PC-3 (cell line): ENCODE data around the gene HSD17B14. TPM values are rescaled to one million over a fixed set of nuclear protein-coding genes. Genes with fewer than 3 reads are reported as not detected.

Source experiments
- ATAC-seq: fragments of 200-7000 bp; cut with Tn5 transposase; 2 replicates; pipeline ENCODE4 v1.9.1; 2020; ENCODE audit warnings: mild to moderate bottlenecking, moderate library complexity
- Bru-seq: library from RNA; stranded (reverse); fragments of 400-500 nt; gene quantifications from one replicate; lab custom pipeline; 2021; lab: Mats Ljungman, UMichigan
- BruChase-seq, 2 experiments: library from RNA; stranded (reverse); fragments of 400-500 nt; gene quantifications; one replicate each; lab custom pipeline; 2021; lab: Mats Ljungman, UMichigan
- BruUV-seq: library from RNA; stranded (reverse); fragments of 400-500 nt; replicated peaks from 2 replicates; lab custom pipeline; 2021; lab: Mats Ljungman, UMichigan
- CTCF ChIA-PET: fragments of 300-600 bp; sonication (Branson Sonifier 250); formaldehyde crosslinking; loops from one replicate; lab custom pipeline; 2022; ENCODE audit warnings: antibody characterized with exemption; lab: Charles Lee
- POLR2A ChIA-PET: fragments of 300-600 bp; sonication (Branson Sonifier 250); formaldehyde crosslinking; loops from one replicate; lab custom pipeline; 2022; ENCODE audit warnings: antibody characterized with exemption; ENCODE audit not compliant: unreplicated experiment; lab: Charles Lee
- DNase-seq: peaks from one replicate; pipeline ENCODE4 v3.0.0-alpha.2; 2015
- H2AFZ ChIP-seq: fragments of 300-600 bp; sonication (generic); 2 replicates; pipeline ENCODE4 v1.6.0; 2016; ENCODE audit warnings: antibody characterized with exemption, low read length
- H3F3A ChIP-seq: fragments of 300-600 bp; sonication (generic); one replicate; pipeline ENCODE4 v1.6.0; 2017; ENCODE audit warnings: antibody characterized with exemption, low read length, control low read depth, mild to moderate bottlenecking; ENCODE audit not compliant: unreplicated experiment
- H3K27ac ChIP-seq: fragments of 300-600 bp; sonication (generic); 2 replicates; pipeline ENCODE4 v1.5.1; 2016; ENCODE audit warnings: mild to moderate bottlenecking, low read length
- H3K27me3 ChIP-seq: fragments of 300-600 bp; sonication (generic); 2 replicates; pipeline ENCODE4 v1.6.1; 2016; ENCODE audit warnings: low read length, mixed read lengths
- H3K36me3 ChIP-seq: fragments of 300-600 bp; sonication (generic); 2 replicates; pipeline ENCODE4 v1.6.1; 2016; ENCODE audit warnings: low read depth, mixed run types, low read length, mixed read lengths
- H3K4me1 ChIP-seq: fragments of 300-600 bp; sonication (generic); 2 replicates; pipeline ENCODE4 v1.5.1; 2016; ENCODE audit warnings: low read length; ENCODE audit not compliant: insufficient read depth
- H3K4me2 ChIP-seq: fragments of 300-600 bp; sonication (generic); 2 replicates; pipeline ENCODE4 v1.6.0; 2016; ENCODE audit warnings: low read length
- H3K4me3 ChIP-seq: fragments of 300-600 bp; sonication (generic); 2 replicates; pipeline ENCODE4 v1.5.1; 2016; ENCODE audit warnings: mild to moderate bottlenecking, low read length, mixed read lengths
- H3K79me2 ChIP-seq: fragments of 300-600 bp; sonication (generic); 2 replicates; pipeline ENCODE4 v1.6.1; 2017; ENCODE audit warnings: low read length, mixed read lengths
- H3K9ac ChIP-seq: fragments of 300-600 bp; sonication (generic); 2 replicates; pipeline ENCODE4 v1.6.0; 2016; ENCODE audit warnings: mild to moderate bottlenecking, low read length
- H3K9me2 ChIP-seq: fragments of 300-600 bp; sonication (generic); replicated peaks from 2 replicates; pipeline ENCODE4 v1.6.1; 2016; ENCODE audit warnings: mixed run types, low read length, mixed read lengths
- H3K9me3 ChIP-seq: fragments of 300-600 bp; sonication (generic); 2 replicates; pipeline ENCODE4 v1.6.1; 2016; ENCODE audit warnings: low read length, mixed read lengths
- H4K20me1 ChIP-seq: fragments of 300-600 bp; sonication (generic); 2 replicates; pipeline ENCODE4 v1.6.1; 2016; ENCODE audit warnings: low read length, mixed read lengths
- CTCF ChIP-seq: fragments of 300-600 bp; sonication (generic); conservative IDR thresholded peaks from 2 replicates; pipeline ENCODE4 v1.5.1; 2017; ENCODE audit warnings: antibody characterized with exemption, low read depth, mild to moderate bottlenecking, low read length
- EZH2 ChIP-seq: fragments of 300-600 bp; sonication (generic); IDR thresholded peaks from one replicate; pipeline ENCODE4 v1.6.1; 2017; ENCODE audit warnings: antibody characterized with exemption, mild to moderate bottlenecking, low read length; ENCODE audit not compliant: unreplicated experiment
- EZH2phosphoT487 ChIP-seq: fragments of 300-600 bp; sonication (generic); IDR thresholded peaks from 2 replicates; pipeline ENCODE4 v1.6.1; 2018; ENCODE audit warnings: mild to moderate bottlenecking, antibody characterized with exemption, low read length, borderline replicate concordance
- intact Hi-C: fragments of 100-400 bp; cut with micrococcal nuclease; formaldehyde crosslinking; loops from 2 replicates; pipeline ENCODE4 v1.9.0; 2023
- long read RNA-seq: library from polyadenylated mRNA; unstranded; transcript quantifications from one replicate; pipeline ENCODE4 v2.0.0, GENCODE V29; 2021; ENCODE audit not compliant: unreplicated experiment
- total RNA-seq: library from RNA; depleted of rRNA; stranded (reverse); fragments of >200 nt; gene quantifications from 2 replicates; pipeline ENCODE4 v1.2.3, GENCODE V29; 2014; rRNA removed

HSD17B14 gene
- total RNA-seq (15.0 and 15.4 TPM in 2 replicates), Bru-seq, nascent RNA (percentile 60 among the genes with signal in this experiment), BruChase-seq, experiment 1, labeled RNA remaining after a 6-hour chase (percentile 64 among the genes with signal in this experiment), BruChase-seq, experiment 2, labeled RNA remaining after a 2-hour chase (percentile 62 among the genes with signal in this experiment)
- long read RNA-seq, transcript HSD17B14-201 (9 exons, 1,238 nt) = major isoform, 13 of 59 reads
- long read RNA-seq, partial matches to known transcripts = 37 of 59 reads
- long read RNA-seq, other reads (novel, unspliced or antisense) = 9 of 59 reads

- Histone ChIP-seq H3K9ac (peak within 1 kb of the TSS; percentile 39), H2AFZ (peak within 1 kb of the TSS; percentile 69), H3K4me3 (peak within 1 kb of the TSS; percentile 69), H3K79me2 (no peaks in the 10 kb centered on the region), H4K20me1 (no peaks in the 10 kb centered on the region), H3K9me2 (no peaks in the 10 kb centered on the region), H3F3A (no peaks in the 10 kb centered on the region), H3K27ac (no peak within 1 kb of the TSS), H3K36me3 (no peaks in the 10 kb centered on the region), H3K4me2 (peak within 1 kb of the TSS; percentile 84), H3K9me3 (no peaks in the 10 kb centered on the region), H3K4me1 (peaks cover 9% of the 10 kb centered on the region; the same call in 1 of the 2 replicates), H3K27me3 (no peaks in the 10 kb centered on the region)
- DNase-seq (peak; percentile 41), ATAC-seq (peak; percentile 48)
- TSS peak; percentile 88 for BruUV-seq
- ChIA-PET CTCF (interaction anchor here (0.6 to 1.0 kb wide), 4 partner anchors 41 to 62 kb away, joined by 3 to 7 read pairs (median 5); no protein-coding TSS in a partner anchor), POLR2A (no interaction called here)
- intact Hi-C loops = loop anchor here (2.0 kb wide), 1 partner anchor 36 kb away; the partner anchor contains the start of gene PPP1R15A
- no peak for TF ChIP-seq EZH2phosphoT487
- TF ChIP-seq EZH2 = no peak
- TF ChIP-seq CTCF = peak; percentile 44; the same call in 1 of the 2 replicates
These were observed at the start of gene HSD17B14 for GRCh38 chr19:48836089-48837017. HSD17B14 (minus strand) TSS chr19:48836491; CDS start chr19:48836411, 80 bp downstream.

DNA sequence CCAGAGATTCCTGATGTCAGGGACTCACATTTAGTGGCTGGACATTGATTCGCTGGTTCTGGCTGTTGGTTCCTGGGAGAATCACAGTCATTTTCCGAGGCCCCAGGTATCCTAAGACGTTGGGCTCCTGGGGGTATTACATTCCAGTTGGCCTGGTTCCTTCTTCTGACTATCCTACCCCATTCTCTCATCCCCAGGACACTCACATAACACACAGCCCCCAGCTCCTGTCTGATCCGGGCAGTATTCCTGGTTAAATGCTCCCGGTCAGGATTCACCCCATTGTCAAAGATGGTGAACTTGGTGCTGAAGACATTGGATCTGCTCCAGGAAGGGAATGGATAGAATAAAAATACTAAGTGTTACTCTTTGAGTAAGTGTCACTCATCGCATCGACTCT is 47.4 kb upstream of the HSD17B14 start:
- no peak overlapping the region for H3K4me2 ChIP-seq
- H3K9ac ChIP-seq = no peak overlapping the region
- H3K4me1 ChIP-seq = no peaks in the 10 kb centered on the region
- H3K9me3 ChIP-seq = no peaks in the 10 kb centered on the region
- no TSS peak for BruUV-seq
- CTCF ChIA-PET = no interaction called here
- H2AFZ ChIP-seq = no peak overlapping the region
- TF ChIP-seq EZH2phosphoT487 = no peak
- no peak for TF ChIP-seq CTCF
- no peak for TF ChIP-seq EZH2
- H3K9me2 ChIP-seq = no peaks in the 10 kb centered on the region
- POLR2A ChIA-PET = no interaction called here
- no peak overlapping the region for H3K27ac ChIP-seq
- intact Hi-C loops = no loop called here
- H3K79me2 ChIP-seq = no peaks in the 10 kb centered on the region
- DNase-seq (no peak), ATAC-seq (no peak)
- H3F3A ChIP-seq = no peaks in the 10 kb centered on the region
- H3K27me3 ChIP-seq = no peaks in the 10 kb centered on the region
- H4K20me1 ChIP-seq = no peaks in the 10 kb centered on the region
- no peaks in the 10 kb centered on the region for H3K36me3 ChIP-seq
- no peak overlapping the region for H3K4me3 ChIP-seq
